Fibroblast of pulmonary artery (primary cell): ENCODE data around the gene CNTROB.

Source experiments
- DNase-seq: peaks from one replicate; pipeline ENCODE4 v3.0.0-alpha.2; 2010; ENCODE audit warnings: low read depth
- H3K4me3 ChIP-seq: replicated peaks from 2 replicates; pipeline ENCODE4 v1.5.1; 2011; ENCODE audit warnings: low read depth, mild to moderate bottlenecking, control low read depth, low read length, moderate library complexity
- TF ChIP-seq, protein P1 (sequence below): IDR thresholded peaks from 2 replicates; pipeline ENCODE4 v1.5.1; 2011; ENCODE audit warnings: mild to moderate bottlenecking, control low read depth, low read length, inconsistent platforms; ENCODE audit errors: missing control alignments

The CNTROB gene

DNA sequence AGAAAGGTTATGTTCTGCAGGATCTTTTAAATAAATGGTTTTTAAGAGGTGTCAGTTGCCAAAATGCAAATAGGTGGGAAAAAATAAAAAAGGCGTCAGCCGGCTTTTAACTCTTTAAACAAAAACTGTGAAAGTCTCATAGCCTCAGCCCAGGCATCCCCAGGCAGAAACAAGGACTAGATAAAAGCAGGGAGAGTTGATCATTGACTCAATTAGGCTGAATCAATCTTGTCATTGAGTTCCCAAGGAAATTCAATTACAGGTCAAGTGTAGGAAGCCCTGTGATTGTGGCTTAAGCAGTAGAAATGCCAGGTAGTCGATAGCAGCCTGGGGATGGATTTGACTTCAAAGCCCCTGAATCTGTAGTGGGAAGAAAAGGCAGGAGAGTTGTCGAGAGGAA is 39.6 kb downstream of the CNTROB start:
- no peak overlapping the region for H3K4me3 ChIP-seq
- TF ChIP-seq, protein P1, sequence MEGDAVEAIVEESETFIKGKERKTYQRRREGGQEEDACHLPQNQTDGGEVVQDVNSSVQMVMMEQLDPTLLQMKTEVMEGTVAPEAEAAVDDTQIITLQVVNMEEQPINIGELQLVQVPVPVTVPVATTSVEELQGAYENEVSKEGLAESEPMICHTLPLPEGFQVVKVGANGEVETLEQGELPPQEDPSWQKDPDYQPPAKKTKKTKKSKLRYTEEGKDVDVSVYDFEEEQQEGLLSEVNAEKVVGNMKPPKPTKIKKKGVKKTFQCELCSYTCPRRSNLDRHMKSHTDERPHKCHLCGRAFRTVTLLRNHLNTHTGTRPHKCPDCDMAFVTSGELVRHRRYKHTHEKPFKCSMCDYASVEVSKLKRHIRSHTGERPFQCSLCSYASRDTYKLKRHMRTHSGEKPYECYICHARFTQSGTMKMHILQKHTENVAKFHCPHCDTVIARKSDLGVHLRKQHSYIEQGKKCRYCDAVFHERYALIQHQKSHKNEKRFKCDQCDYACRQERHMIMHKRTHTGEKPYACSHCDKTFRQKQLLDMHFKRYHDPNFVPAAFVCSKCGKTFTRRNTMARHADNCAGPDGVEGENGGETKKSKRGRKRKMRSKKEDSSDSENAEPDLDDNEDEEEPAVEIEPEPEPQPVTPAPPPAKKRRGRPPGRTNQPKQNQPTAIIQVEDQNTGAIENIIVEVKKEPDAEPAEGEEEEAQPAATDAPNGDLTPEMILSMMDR, result no peak

DNA sequence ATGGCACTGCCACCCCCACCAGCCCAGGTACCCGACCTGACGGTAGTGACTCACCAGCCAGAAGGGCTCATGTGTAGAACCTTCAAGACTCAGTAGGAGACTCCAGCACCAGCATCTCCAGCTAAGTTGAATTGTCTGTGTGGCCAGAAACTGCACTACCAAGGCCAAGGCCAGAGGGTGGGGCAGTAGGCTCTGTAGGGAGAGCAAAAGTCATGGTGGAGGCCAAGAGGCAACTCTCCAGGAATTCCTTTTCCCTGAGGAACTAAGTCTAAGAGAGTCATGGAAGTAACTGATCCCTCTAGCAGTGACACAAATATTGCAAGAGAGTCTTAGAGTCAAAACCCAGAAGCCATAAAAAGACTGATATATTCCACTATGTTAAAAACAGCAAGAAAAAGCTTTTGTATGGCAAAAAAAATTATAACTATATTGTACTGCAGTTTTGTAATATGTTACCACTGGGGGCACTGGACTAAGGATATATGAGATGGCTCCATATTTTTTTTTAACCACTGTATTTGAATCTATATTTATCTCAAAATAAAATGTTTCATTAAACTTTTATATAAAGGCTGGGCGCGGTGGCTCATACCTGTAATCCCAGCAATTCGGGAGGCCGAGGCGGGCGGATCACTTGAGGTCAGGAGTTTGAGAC is 40.3 kb downstream of the CNTROB start:
- H3K4me3 ChIP-seq, result no peak overlapping the region
- DNase-seq, result peak; percentile 16
- TF ChIP-seq, protein P1, result peak; percentile 36

More for the DNA sequence above, 39.6 kb downstream of the CNTROB start:
- DNase-seq, result no peak

DNA sequence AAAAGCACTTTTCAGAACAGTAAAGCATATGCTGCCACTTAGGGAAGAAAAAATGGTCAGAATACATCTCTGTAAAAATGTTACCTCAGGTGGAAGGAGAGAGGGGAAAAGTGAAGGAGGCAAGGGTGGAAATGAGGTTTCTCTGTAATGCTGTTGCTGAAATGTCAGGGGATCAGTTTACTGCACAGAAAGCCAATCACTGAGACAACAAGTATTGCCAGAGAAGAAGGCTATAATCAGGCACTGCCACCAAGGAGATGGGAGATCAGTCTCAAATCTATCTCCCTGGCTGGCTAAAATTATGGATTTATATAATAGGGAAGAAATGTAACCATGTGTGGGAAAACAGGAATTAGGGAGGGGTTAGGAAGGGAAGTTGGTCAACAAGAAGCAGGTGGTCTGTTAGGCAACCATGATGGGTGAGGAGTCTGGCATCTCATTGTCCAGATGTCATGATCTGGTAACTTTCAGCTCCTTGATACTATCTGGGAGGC is 42.7 kb downstream of the CNTROB start:
- DNase-seq, result no peak
- TF ChIP-seq, protein P1, result no peak
- no peak overlapping the region for H3K4me3 ChIP-seq

DNA sequence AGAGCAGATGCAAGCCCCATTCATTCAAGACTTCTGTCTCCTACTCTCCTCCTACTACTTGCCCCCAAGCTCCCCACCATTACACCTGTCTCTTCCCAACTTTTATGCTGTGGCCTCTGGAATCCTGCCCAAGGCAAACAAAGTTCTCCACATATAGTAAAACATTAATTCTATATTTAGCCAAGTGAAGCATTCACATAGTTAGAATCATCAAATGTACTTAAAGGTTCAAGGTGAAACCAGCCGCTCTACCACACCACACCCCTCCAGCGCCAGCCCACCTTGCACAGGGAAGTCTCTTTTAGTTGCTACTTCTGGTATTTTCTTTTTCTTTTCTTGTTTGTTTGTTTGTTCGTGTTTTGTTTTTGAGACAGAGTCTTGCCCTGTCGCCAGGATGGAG is 45.0 kb downstream of the CNTROB start:
- TF ChIP-seq, protein P1, result no peak
- no peak overlapping the region for H3K4me3 ChIP-seq
- DNase-seq, result no peak

DNA sequence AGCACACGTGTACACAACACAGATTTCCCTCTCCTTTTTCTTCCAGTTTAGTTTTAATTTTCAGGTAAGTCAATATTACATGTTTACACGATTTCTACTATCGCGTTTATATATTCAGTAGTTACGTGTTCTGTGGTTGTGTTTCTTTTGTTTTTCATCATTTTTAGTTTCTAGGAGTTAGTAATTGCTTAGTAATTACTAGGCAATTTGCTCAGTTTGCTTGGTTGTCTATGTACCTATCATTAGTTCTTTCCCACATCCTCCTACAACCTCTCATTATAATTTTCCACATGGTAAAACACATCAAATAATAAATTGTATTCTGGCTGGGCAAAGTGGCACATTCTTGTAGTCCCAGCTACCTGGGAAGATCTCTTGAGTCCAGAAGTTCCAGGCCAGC is 45.8 kb downstream of the CNTROB start:
- H3K4me3 ChIP-seq, result no peak overlapping the region
- no peak for DNase-seq
- TF ChIP-seq, protein P1, result no peak

DNA sequence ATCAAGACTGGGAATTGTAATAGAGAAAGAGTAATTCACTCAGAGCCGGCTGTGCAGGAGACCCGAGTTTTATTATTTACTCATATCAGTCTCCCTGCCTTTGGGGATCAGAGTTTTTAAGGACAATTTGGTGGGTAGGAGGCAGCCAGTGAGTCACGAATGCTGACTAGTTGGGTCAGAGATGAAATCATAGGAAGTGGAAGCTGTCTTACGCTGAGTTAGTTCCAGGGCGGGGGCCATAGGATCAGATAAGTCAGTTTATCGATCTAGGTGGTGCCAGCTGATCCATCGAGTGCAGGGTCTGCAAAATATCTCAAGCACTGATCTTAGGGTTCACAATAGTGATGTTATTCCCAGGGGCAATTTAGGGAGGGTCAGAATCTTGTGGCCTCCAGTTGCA is 50.2 kb downstream of the CNTROB start:
- DNase-seq, result peak; percentile 57
- no peak overlapping the region for H3K4me3 ChIP-seq
- TF ChIP-seq, protein P1, result no peak

DNA sequence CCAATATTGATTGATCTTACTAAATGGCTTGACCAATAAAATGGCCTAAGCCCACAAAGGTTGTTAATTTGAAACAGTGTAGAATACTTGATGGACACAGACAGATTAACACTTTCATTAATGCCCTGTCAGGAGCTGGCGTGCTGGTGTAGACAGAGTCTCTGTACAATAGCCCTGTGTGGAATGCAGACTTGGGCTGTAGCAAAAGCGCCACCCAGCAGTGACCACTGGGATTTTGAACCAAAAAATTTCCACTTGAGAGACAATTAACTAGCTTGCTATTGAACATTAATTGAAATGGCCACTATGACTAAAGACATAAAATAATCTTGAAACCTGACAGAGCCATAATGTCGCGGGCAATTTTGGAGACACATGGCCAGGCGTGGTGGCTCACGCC is 50.7 kb downstream of the CNTROB start:
- DNase-seq, result peak; percentile 49
- TF ChIP-seq, protein P1, result peak; percentile 38
- no peak overlapping the region for H3K4me3 ChIP-seq
